ENCODE data around the gene CCDC88B.

- TF ChIP-seq, protein P1, sequence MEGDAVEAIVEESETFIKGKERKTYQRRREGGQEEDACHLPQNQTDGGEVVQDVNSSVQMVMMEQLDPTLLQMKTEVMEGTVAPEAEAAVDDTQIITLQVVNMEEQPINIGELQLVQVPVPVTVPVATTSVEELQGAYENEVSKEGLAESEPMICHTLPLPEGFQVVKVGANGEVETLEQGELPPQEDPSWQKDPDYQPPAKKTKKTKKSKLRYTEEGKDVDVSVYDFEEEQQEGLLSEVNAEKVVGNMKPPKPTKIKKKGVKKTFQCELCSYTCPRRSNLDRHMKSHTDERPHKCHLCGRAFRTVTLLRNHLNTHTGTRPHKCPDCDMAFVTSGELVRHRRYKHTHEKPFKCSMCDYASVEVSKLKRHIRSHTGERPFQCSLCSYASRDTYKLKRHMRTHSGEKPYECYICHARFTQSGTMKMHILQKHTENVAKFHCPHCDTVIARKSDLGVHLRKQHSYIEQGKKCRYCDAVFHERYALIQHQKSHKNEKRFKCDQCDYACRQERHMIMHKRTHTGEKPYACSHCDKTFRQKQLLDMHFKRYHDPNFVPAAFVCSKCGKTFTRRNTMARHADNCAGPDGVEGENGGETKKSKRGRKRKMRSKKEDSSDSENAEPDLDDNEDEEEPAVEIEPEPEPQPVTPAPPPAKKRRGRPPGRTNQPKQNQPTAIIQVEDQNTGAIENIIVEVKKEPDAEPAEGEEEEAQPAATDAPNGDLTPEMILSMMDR (conservative IDR thresholded peaks at IDR 0.05 in 1 of 2, IDR thresholded peaks at IDR 0.05 in 1 of 2; ENCODE audit: low read depth in 1 of 2, low read length in 2 of 2), result no peak
- TF ChIP-seq EZH2 (IDR thresholded peaks at IDR 0.05; ENCODE audit: low read length, missing control alignments), result no peak
Measured at GRCh38 chr11:64349025-64349387, 9.0 kb downstream of the CCDC88B start.

Measured in fibroblast of lung (primary cell).